Esophagus squamous epithelium (tissue), 4 donors: ENCODE data around the gene ERGIC2.

Experiments used
- CTCF ChIP-seq, 6 experiments: fragments of 450-650 bp in 4 of 6; fragments of 200-600 bp in 2 of 6; sonication (generic) in 2 of 6; IDR thresholded peaks; one replicate each; pipeline ENCODE4 v1.5.1; 2016 to 2019; ENCODE audit warnings: antibody characterized with exemption in 6 of 6, mild to moderate bottlenecking in 4 of 6, moderate library complexity in 4 of 6
- POLR2A ChIP-seq, 4 donors: fragments of 450-650 bp; IDR thresholded peaks; one replicate each; pipeline ENCODE4 v1.6.1; 2017; ENCODE audit warnings: antibody characterized with exemption in 4 of 4, mild to moderate bottlenecking in 4 of 4, moderate library complexity in 3 of 4

- TF ChIP-seq POLR2A (IDR thresholded peaks at IDR 0.05), result no peak
- TF ChIP-seq CTCF (IDR thresholded peaks at IDR 0.05), result no peak
Measured at GRCh38 chr12:29414368-29414767, 33.4 kb upstream of the ERGIC2 start.
